ENCODE data around the gene TBX2.

GRCh38 chr17:61420052-61420451 is 20.4 kb downstream of the TBX2 start:
- TF ChIP-seq EP300 (IDR thresholded peaks at IDR 0.05) = no peak
- TF ChIP-seq, protein P1, sequence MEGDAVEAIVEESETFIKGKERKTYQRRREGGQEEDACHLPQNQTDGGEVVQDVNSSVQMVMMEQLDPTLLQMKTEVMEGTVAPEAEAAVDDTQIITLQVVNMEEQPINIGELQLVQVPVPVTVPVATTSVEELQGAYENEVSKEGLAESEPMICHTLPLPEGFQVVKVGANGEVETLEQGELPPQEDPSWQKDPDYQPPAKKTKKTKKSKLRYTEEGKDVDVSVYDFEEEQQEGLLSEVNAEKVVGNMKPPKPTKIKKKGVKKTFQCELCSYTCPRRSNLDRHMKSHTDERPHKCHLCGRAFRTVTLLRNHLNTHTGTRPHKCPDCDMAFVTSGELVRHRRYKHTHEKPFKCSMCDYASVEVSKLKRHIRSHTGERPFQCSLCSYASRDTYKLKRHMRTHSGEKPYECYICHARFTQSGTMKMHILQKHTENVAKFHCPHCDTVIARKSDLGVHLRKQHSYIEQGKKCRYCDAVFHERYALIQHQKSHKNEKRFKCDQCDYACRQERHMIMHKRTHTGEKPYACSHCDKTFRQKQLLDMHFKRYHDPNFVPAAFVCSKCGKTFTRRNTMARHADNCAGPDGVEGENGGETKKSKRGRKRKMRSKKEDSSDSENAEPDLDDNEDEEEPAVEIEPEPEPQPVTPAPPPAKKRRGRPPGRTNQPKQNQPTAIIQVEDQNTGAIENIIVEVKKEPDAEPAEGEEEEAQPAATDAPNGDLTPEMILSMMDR (IDR thresholded peaks at IDR 0.05) = no peak

Measured in sigmoid colon (tissue), 4 donors.